Fibroblast of lung (primary cell): ENCODE measurements around the gene LRRTM1. TPM values are rescaled to one million over a fixed set of nuclear protein-coding genes. Genes with fewer than 3 reads are reported as not detected.

Experiments used
- DNase-seq, 2 donors: peaks; one replicate each; pipeline versions ENCODE4 v3.0.0 to v3.0.0-alpha.2; 2010; ENCODE audit warnings: low read depth in 2 of 2
- H2AFZ ChIP-seq: 2 replicates; pipeline ENCODE4 v1.5.1; 2012; ENCODE audit warnings: low read length, control low read depth, inconsistent platforms
- H3K27ac ChIP-seq: 2 replicates; pipeline ENCODE4 v1.5.1; 2011; ENCODE audit warnings: low read length, control low read depth; ENCODE audit not compliant: insufficient read depth
- H3K27me3 ChIP-seq: 2 replicates; pipeline ENCODE4 v1.5.1; 2011; ENCODE audit warnings: mild to moderate bottlenecking, low read length; ENCODE audit not compliant: control insufficient read depth, insufficient read depth
- H3K36me3 ChIP-seq: 2 replicates; pipeline ENCODE4 v1.5.1; 2011; ENCODE audit warnings: low read length; ENCODE audit not compliant: control insufficient read depth, insufficient read depth
- H3K4me1 ChIP-seq: 2 replicates; pipeline ENCODE4 v1.5.1; 2011; ENCODE audit warnings: low read length; ENCODE audit not compliant: control insufficient read depth, insufficient read depth; ENCODE audit errors: extremely low read depth
- H3K4me2 ChIP-seq: 2 replicates; pipeline ENCODE4 v1.5.1; 2011; ENCODE audit warnings: low read length, control low read depth; ENCODE audit not compliant: insufficient read depth; ENCODE audit errors: extremely low read depth
- H3K4me3 ChIP-seq, 4 experiments: fragments of 200-600 bp in 1 of 4; sonication (generic) in 1 of 4; replicated peaks in 1 of 4; 2 replicates each; pipeline ENCODE4 v1.5.1; 2011 to 2016; ENCODE audit warnings: low read length in 4 of 4, low read depth in 3 of 4, mild to moderate bottlenecking in 3 of 4, control low read depth in 2 of 4, inconsistent platforms in 1 of 4, mixed read lengths in 1 of 4; ENCODE audit not compliant: insufficient read depth in 1 of 4; ENCODE audit errors: control extremely low read depth in 1 of 4
- H3K79me2 ChIP-seq: 2 replicates; pipeline ENCODE4 v1.5.1; 2012; ENCODE audit warnings: mild to moderate bottlenecking, low read length, inconsistent platforms; ENCODE audit not compliant: control insufficient read depth, insufficient read depth
- H3K9ac ChIP-seq: 2 replicates; pipeline ENCODE4 v1.5.1; 2011; ENCODE audit warnings: mild to moderate bottlenecking, low read length, control low read depth; ENCODE audit not compliant: insufficient read depth
- H3K9me3 ChIP-seq: 2 replicates; pipeline ENCODE4 v1.5.1; 2012; ENCODE audit warnings: low read depth, low read length; ENCODE audit not compliant: control insufficient read depth, insufficient read depth
- H4K20me1 ChIP-seq: 2 replicates; pipeline ENCODE4 v1.5.1; 2011; ENCODE audit warnings: low read length; ENCODE audit not compliant: control insufficient read depth, insufficient read depth; ENCODE audit errors: extremely low read depth
- EZH2 ChIP-seq: IDR thresholded peaks from 2 replicates; pipeline ENCODE4 v1.5.1; 2012; ENCODE audit warnings: low read length, control low read depth, mild to moderate bottlenecking; ENCODE audit errors: missing control alignments
- polyA plus RNA-seq, 2 donors: library from polyadenylated mRNA; depleted of rRNA in 1 of 2; stranded (reverse) in 1 of 2; unstranded in 1 of 2; fragments of >200 nt; gene quantifications; 2 replicates each; pipeline ENCODE4 v1.2.1, GENCODE V29; 2011 to 2012; ENCODE audit warnings: missing spikeins in 1 of 2
- total RNA-seq: library from RNA; depleted of rRNA; stranded (reverse); fragments of >200 nt; gene quantifications from 2 replicates; pipeline ENCODE4 v1.2.1, GENCODE V29; 2014
- TF ChIP-seq, protein P1 (sequence below), 2 donors: IDR thresholded peaks in 1 of 2; conservative IDR thresholded peaks in 1 of 2; 1 replicate in 1 of 2; 2 replicates in 1 of 2; pipeline ENCODE4 v1.5.1; 2011 to 2012; ENCODE audit warnings: low read length in 2 of 2, control low read depth in 1 of 2, inconsistent platforms in 1 of 2, low read depth in 1 of 2, mild to moderate bottlenecking in 1 of 2

Gene LRRTM1
- total and polyA plus RNA-seq, 2 donors (not counting 1 experiment from before 2014, with no cell fraction given), result not detected

DNA sequence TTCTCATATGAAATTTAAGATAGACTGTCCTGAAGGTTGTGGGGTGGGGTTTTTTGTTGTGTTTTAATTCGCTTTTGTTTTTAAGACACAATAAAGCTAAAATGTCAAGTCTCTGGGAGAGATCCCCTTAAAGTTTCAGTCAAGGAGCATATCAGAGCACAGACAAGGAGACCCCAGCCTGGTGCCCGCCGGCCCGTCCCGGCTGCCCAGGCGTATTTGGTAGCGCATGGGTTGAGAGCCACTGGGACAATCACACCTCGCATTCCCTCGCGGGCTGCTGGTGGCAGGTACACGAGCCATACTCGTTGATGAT is 2.6 kb downstream of the LRRTM1 start:
- H3K27ac ChIP-seq, result no peak overlapping the region
- H3K27me3 ChIP-seq, result peaks cover 25% of the 10 kb centered on the region
- H3K9ac ChIP-seq, result no peak overlapping the region
- H3K4me1 ChIP-seq, result no peaks in the 10 kb centered on the region
- no peak for TF ChIP-seq EZH2
- TF ChIP-seq, protein P1, sequence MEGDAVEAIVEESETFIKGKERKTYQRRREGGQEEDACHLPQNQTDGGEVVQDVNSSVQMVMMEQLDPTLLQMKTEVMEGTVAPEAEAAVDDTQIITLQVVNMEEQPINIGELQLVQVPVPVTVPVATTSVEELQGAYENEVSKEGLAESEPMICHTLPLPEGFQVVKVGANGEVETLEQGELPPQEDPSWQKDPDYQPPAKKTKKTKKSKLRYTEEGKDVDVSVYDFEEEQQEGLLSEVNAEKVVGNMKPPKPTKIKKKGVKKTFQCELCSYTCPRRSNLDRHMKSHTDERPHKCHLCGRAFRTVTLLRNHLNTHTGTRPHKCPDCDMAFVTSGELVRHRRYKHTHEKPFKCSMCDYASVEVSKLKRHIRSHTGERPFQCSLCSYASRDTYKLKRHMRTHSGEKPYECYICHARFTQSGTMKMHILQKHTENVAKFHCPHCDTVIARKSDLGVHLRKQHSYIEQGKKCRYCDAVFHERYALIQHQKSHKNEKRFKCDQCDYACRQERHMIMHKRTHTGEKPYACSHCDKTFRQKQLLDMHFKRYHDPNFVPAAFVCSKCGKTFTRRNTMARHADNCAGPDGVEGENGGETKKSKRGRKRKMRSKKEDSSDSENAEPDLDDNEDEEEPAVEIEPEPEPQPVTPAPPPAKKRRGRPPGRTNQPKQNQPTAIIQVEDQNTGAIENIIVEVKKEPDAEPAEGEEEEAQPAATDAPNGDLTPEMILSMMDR (conservative IDR thresholded peaks at IDR 0.05 in 1 of 2, IDR thresholded peaks at IDR 0.05 in 1 of 2; ENCODE audit: low read depth in 1 of 2, low read length in 2 of 2), result no peak
- no peak for DNase-seq
- H2AFZ ChIP-seq, result no peak overlapping the region
- H3K9me3 ChIP-seq, result no peaks in the 10 kb centered on the region
- H3K79me2 ChIP-seq, result no peaks in the 10 kb centered on the region
- H4K20me1 ChIP-seq, result no peaks in the 10 kb centered on the region
- no peaks in the 10 kb centered on the region for H3K36me3 ChIP-seq
- H3K4me2 ChIP-seq, result no peak overlapping the region
- no peak overlapping the region for H3K4me3 ChIP-seq

DNA sequence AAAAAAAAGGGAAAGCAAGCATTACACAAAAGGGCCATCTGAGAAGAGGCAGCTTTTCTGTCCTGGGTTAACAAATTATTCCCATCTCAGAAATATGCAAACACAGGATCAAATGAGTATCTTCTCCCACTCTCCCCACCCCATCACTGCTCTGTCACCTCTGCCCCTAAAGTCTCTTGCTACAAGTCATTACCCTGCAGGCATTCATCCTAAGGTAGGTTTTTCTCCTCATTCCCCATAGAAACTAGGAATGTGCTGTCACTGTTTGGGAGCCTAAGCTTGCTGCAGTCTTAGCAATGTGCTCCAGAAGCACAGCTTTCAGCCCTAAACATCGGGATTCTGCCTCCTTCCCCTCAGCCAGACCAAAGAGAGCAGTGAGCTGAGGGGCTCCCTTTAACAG is 3.6 kb downstream of the LRRTM1 start:
- no peak overlapping the region for H3K27ac ChIP-seq
- no peak overlapping the region for H3K9ac ChIP-seq
- H3K79me2 ChIP-seq, result no peaks in the 10 kb centered on the region
- TF ChIP-seq, protein P1 (conservative IDR thresholded peaks at IDR 0.05 in 1 of 2, IDR thresholded peaks at IDR 0.05 in 1 of 2; ENCODE audit: low read depth in 1 of 2, low read length in 2 of 2), result no peak
- TF ChIP-seq EZH2, result no peak
- no peak overlapping the region for H3K4me2 ChIP-seq
- no peak overlapping the region for H2AFZ ChIP-seq
- H4K20me1 ChIP-seq, result no peaks in the 10 kb centered on the region
- H3K4me1 ChIP-seq, result no peaks in the 10 kb centered on the region
- no peaks in the 10 kb centered on the region for H3K9me3 ChIP-seq
- H3K27me3 ChIP-seq, result peaks cover 25% of the 10 kb centered on the region
- DNase-seq, result no peak
- no peak overlapping the region for H3K4me3 ChIP-seq
- no peaks in the 10 kb centered on the region for H3K36me3 ChIP-seq

DNA sequence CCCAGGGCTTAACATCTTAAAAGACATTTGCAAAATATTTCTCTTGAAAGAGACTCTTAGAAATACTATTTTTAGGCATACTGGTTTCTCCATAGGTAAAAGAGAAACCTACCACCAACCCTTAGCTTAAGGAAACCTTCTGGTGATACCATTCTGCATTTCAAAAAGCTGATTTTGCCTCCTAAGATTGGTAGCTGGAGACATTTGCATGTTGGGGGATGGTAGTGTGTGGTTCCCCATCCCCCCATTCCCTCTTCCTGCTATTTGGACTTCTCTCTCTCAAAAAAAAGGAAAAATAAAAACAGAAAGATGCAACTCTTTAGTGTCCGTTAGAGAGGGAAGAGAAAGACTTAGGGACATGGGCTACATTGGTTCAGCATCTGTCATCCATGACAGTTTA is 4.2 kb downstream of the LRRTM1 start:
- H3K4me2 ChIP-seq, result no peak overlapping the region

More for the DNA sequence above, 4.2 kb downstream of the LRRTM1 start:
- Histone ChIP-seq H3K4me1 (no peaks in the 10 kb centered on the region), H4K20me1 (no peaks in the 10 kb centered on the region), H2AFZ (no peak overlapping the region), H3K79me2 (no peaks in the 10 kb centered on the region), H3K36me3 (no peaks in the 10 kb centered on the region), H3K27ac (no peak overlapping the region), H3K4me3 (no peak overlapping the region), H3K9ac (no peak overlapping the region), H3K9me3 (no peaks in the 10 kb centered on the region), H3K27me3 (peaks cover 25% of the 10 kb centered on the region)
- no peak for DNase-seq
- no peak for TF ChIP-seq EZH2
- TF ChIP-seq, protein P1 (conservative IDR thresholded peaks at IDR 0.05 in 1 of 2, IDR thresholded peaks at IDR 0.05 in 1 of 2; ENCODE audit: low read depth in 1 of 2, low read length in 2 of 2), result no peak
